Endothelial cell of umbilical vein (primary cell): ENCODE results near the gene SRSF10. TPM values are rescaled to one million over a fixed set of nuclear protein-coding genes. Genes with fewer than 3 reads are reported as not detected.

Experiments
- BruUV-seq: library from RNA; stranded (reverse); fragments of 400-500 nt; replicated peaks from 2 replicates; lab custom pipeline; 2021; lab: Mats Ljungman, UMichigan
- CTCF ChIA-PET: fragments of 300-600, 350-600 bp; sonication (Branson Sonifier 250); formaldehyde crosslinking; loops from one replicate; lab custom pipeline; 2021; ENCODE audit warnings: antibody characterized with exemption, inconsistent platforms; lab: Charles Lee
- POLR2A ChIA-PET: fragments of 300-600, 350-600 bp; sonication (Branson Sonifier 250); formaldehyde crosslinking; loops from one replicate; lab custom pipeline; 2021; ENCODE audit warnings: antibody characterized with exemption, inconsistent platforms; lab: Charles Lee
- DNase-seq: peaks from one replicate; pipeline ENCODE4 v3.0.0-alpha.2; 2011; ENCODE audit warnings: low read depth, low spot score
- FAIRE-seq: peaks from 2 replicates; lab custom pipeline; 2011; peaks lifted over from hg19 to GRCh38; lab: Jason Lieb, UNC
- H2AFZ ChIP-seq: 2 replicates; pipeline ENCODE4 v1.6.0; 2012; ENCODE audit warnings: low read depth, low read length, control low read depth, inconsistent platforms
- H3K27ac ChIP-seq: 2 replicates; pipeline ENCODE4 v1.5.1; 2011; ENCODE audit warnings: low read depth, mild to moderate bottlenecking, control low read depth, low read length, moderate library complexity; ENCODE audit not compliant: insufficient read depth
- H3K27me3 ChIP-seq, 2 experiments: 2 replicates each; pipeline versions ENCODE4 v1.6.0 to v1.6.1; 2011; ENCODE audit warnings: low read length in 2 of 2, mixed read lengths in 1 of 2; ENCODE audit not compliant: control insufficient read depth in 2 of 2, insufficient read depth in 2 of 2
- H3K36me3 ChIP-seq, 2 experiments: 2 replicates in 1 of 2; 3 replicates in 1 of 2; pipeline ENCODE4 v1.5.1; 2011; ENCODE audit warnings: low read length in 2 of 2, mild to moderate bottlenecking in 1 of 2, moderate library complexity in 1 of 2; ENCODE audit not compliant: control insufficient read depth in 2 of 2, insufficient read depth in 2 of 2; ENCODE audit errors: extremely low read depth in 1 of 2
- H3K4me1 ChIP-seq: 3 replicates; pipeline ENCODE4 v1.5.1; 2011; ENCODE audit warnings: mild to moderate bottlenecking, low read length; ENCODE audit not compliant: control insufficient read depth, insufficient read depth; ENCODE audit errors: extremely low read depth
- H3K4me2 ChIP-seq: 2 replicates; pipeline ENCODE4 v1.6.1; 2011; ENCODE audit warnings: low read length, control low read depth, mixed read lengths; ENCODE audit not compliant: insufficient read depth
- H3K4me3 ChIP-seq, 3 experiments: fragments of 200-600 bp in 1 of 3; sonication (generic), shearing (Covaris generic) in 1 of 3; replicated peaks in 1 of 3; 2 replicates each; pipeline ENCODE4 v1.5.1; 2011 to 2016; ENCODE audit warnings: control low read depth in 3 of 3, low read length in 3 of 3, mild to moderate bottlenecking in 2 of 3, inconsistent platforms in 1 of 3, low read depth in 1 of 3, moderate library complexity in 1 of 3; ENCODE audit not compliant: insufficient read depth in 1 of 3
- H3K79me2 ChIP-seq: 2 replicates; pipeline ENCODE4 v1.6.0; 2012; ENCODE audit warnings: low read length, inconsistent platforms; ENCODE audit not compliant: control insufficient read depth, insufficient read depth
- H3K9ac ChIP-seq: replicated peaks from 2 replicates; pipeline ENCODE3; 2011; ENCODE audit warnings: low read length, control low read depth; ENCODE audit not compliant: insufficient read depth; ENCODE audit errors: extremely low read depth
- H3K9me1 ChIP-seq: replicated peaks from 3 replicates; pipeline ENCODE4 v1.6.0; 2011; ENCODE audit warnings: mild to moderate bottlenecking, low read length; ENCODE audit not compliant: control insufficient read depth, insufficient read depth; ENCODE audit errors: extremely low read depth
- H3K9me3 ChIP-seq: replicated peaks from 2 replicates; pipeline ENCODE4 v1.5.1; 2012; ENCODE audit warnings: low read length, inconsistent platforms; ENCODE audit not compliant: control insufficient read depth, insufficient read depth
- H4K20me1 ChIP-seq: replicated peaks from 2 replicates; pipeline ENCODE3; 2011; ENCODE audit warnings: mild to moderate bottlenecking, low read length; ENCODE audit not compliant: control insufficient read depth, insufficient read depth; ENCODE audit errors: extremely low read depth
- CTCF ChIP-seq, 2 donors: IDR thresholded peaks; 1 replicate in 1 of 2; 2 replicates in 1 of 2; pipeline ENCODE4 v1.5.1; 2011; ENCODE audit warnings: low read length in 2 of 2, mild to moderate bottlenecking in 2 of 2, moderate library complexity in 2 of 2, control low read depth in 1 of 2, inconsistent platforms in 1 of 2, low read depth in 1 of 2; ENCODE audit not compliant: insufficient read depth in 1 of 2; ENCODE audit errors: extremely low read depth in 1 of 2
- EZH2 ChIP-seq: IDR thresholded peaks from 2 replicates; pipeline ENCODE4 v1.6.1; 2012; ENCODE audit warnings: borderline replicate concordance, low read depth, mild to moderate bottlenecking, moderate library complexity, low read length, inconsistent platforms; ENCODE audit not compliant: severe bottlenecking
- FOS ChIP-seq: IDR thresholded peaks from 2 replicates; pipeline ENCODE4 v1.6.1; 2011; ENCODE audit warnings: mild to moderate bottlenecking, low read length, moderate library complexity, borderline replicate concordance; ENCODE audit not compliant: insufficient read depth
- GATA2 ChIP-seq: IDR thresholded peaks from 2 replicates; pipeline ENCODE4 v1.7.0; 2011; ENCODE audit warnings: low read depth, mild to moderate bottlenecking, moderate library complexity, mixed read lengths, low read length; ENCODE audit not compliant: insufficient read length, insufficient read depth
- JUN ChIP-seq: IDR thresholded peaks from 2 replicates; pipeline ENCODE4 v1.6.1; 2011; ENCODE audit warnings: borderline replicate concordance, low read depth; ENCODE audit not compliant: insufficient read length, insufficient read depth
- MYC ChIP-seq: IDR thresholded peaks from one replicate; pipeline ENCODE4 v1.6.1; 2011; ENCODE audit warnings: mild to moderate bottlenecking, low read depth, low read length
- POLR2A ChIP-seq: IDR thresholded peaks from 2 replicates; pipeline ENCODE4 v1.6.1; 2012; ENCODE audit warnings: low read depth, mild to moderate bottlenecking, control low read depth, low read length
- POLR2AphosphoS5 ChIP-seq: IDR thresholded peaks from 2 replicates; pipeline ENCODE4 v1.6.1; 2012; ENCODE audit warnings: low read depth, mild to moderate bottlenecking, control low read depth, low read length, moderate library complexity; ENCODE audit not compliant: insufficient read depth
- dilution Hi-C: fragments of 300-500 bp; cut with MboI; formaldehyde crosslinking; loops from one replicate; pipeline ENCODE4 v1.15.0; 2019; ENCODE audit warnings: low sequenced_read_pairs; ENCODE audit not compliant: extremely low pct_ligation_motif_present
- intact Hi-C: fragments of 100-400 bp; cut with micrococcal nuclease; formaldehyde crosslinking; loops from one replicate; pipeline ENCODE4 v1.10.0; 2022
- polyA plus RNA-seq, 4 experiments: library from polyadenylated mRNA; depleted of rRNA in 3 of 4; stranded (reverse) in 3 of 4; unstranded in 1 of 4; fragments of >200 nt; gene quantifications; 2 replicates each; pipeline versions ENCODE4 v1.2.1 to v1.2.3, GENCODE V29; 2011 to 2012; ENCODE audit warnings: missing spikeins in 1 of 4
- total RNA-seq: library from RNA; stranded (reverse); gene quantifications from 2 replicates; pipeline ENCODE4 v1.2.3, GENCODE V29; 2021
- TF ChIP-seq, protein P1 (sequence below): IDR thresholded peaks from 2 replicates; pipeline ENCODE4 v1.6.1; 2011; ENCODE audit not compliant: insufficient read depth, insufficient read length

SRSF10 gene
- total and polyA plus RNA-seq, 2 donors (not counting 3 experiments of a cell fraction or from before 2014, with no cell fraction given): 124 to 135 TPM

DNA sequence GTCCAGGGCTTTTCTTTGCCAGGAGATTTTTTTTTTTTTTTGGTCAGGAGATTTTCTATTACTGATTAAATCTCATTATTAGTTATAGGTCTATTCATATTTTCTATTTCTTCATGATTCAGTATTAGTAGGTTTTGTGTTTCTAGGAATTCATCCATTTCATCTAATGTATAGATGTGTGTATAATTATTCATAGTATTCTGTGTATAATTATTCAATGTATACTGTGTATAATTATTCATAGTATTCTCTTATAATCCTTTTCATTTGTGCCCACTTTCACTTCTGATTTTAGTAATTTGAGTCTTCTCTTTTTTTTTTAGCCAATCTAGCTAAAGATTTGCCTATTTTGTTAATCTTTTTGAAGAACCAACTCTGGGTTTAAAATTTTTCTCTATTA lies 32.8 kb downstream of the SRSF10 start:
- Histone ChIP-seq H3K27me3 (peaks cover 4 to 19% of the 10 kb centered on the region in 2 experiments), H3K9me1 (no peaks in the 10 kb centered on the region), H3K27ac (no peak overlapping the region), H3K36me3 (no peaks in the 10 kb centered on the region), H3K4me2 (no peak overlapping the region), H3K9ac (no peak overlapping the region), H4K20me1 (no peaks in the 10 kb centered on the region), H3K4me3 (no peak overlapping the region), H3K79me2 (no peaks in the 10 kb centered on the region), H3K4me1 (no peaks in the 10 kb centered on the region), H2AFZ (no peak overlapping the region), H3K9me3 (no peaks in the 10 kb centered on the region)
- no peak for DNase-seq
- POLR2A ChIA-PET: no interaction called here
- CTCF ChIA-PET: interaction anchor here (0.6 to 1.8 kb wide), 2 partner anchors 64 to 81 kb away, joined by 3 to 5 read pairs; no protein-coding TSS in a partner anchor
- FAIRE-seq: no peak
- intact Hi-C loops: loop anchor here (5.0 kb wide), 1 partner anchor 250 kb away; no protein-coding TSS in a partner anchor
- no peak for TF ChIP-seq POLR2AphosphoS5
- no peak for TF ChIP-seq POLR2A
- no peak for TF ChIP-seq JUN
- TF ChIP-seq, protein P1, sequence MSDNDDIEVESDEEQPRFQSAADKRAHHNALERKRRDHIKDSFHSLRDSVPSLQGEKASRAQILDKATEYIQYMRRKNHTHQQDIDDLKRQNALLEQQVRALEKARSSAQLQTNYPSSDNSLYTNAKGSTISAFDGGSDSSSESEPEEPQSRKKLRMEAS: no peak
- TF ChIP-seq EZH2: no peak
- no peak for TF ChIP-seq FOS
- TF ChIP-seq MYC: no peak
- TF ChIP-seq GATA2: no peak
- TF ChIP-seq CTCF (IDR thresholded peaks at IDR 0.05; ENCODE audit: extremely low read depth in 1 of 2, insufficient read depth in 1 of 2, low read depth in 1 of 2, low read length in 2 of 2): no peak
- BruUV-seq: no TSS peak
- dilution Hi-C loops: no loop called here
